NCI-H748 treated with DMSO at 0.1 percent for 48 hours (cell line): ENCODE data around the gene TP63.
"Not testable (repeated sequence)": the region's sequence is repeated elsewhere in the genome, so short reads cannot be mapped to it uniquely, and the experiment has no call there.

Experiments
- DNase-seq: peaks from one replicate; lab custom pipeline; 2025; lab: John Stamatoyannopoulos, UW

TP63 gene

GRCh38 chr3:189631373-189631408, at the start of gene TP63:
Gene TP63, plus strand, starts transcription at chr3:189631389. Its CDS starts 127 bp downstream, at chr3:189631516.
- DNase-seq: no peak

GRCh38 chr3:189582179-189582578, 49.0 kb upstream of the TP63 start:
- no peak for DNase-seq

GRCh38 chr3:189584645-189585044, 46.5 kb upstream of the TP63 start:
- DNase-seq: no peak

- no peak for DNase-seq
Observed at GRCh38 chr3:189586941-189587663, 44.1 kb upstream of the TP63 start.

GRCh38 chr3:189587664-189588040, 43.5 kb upstream of the TP63 start:
- no peak for DNase-seq

GRCh38 chr3:189588070-189588469, 43.1 kb upstream of the TP63 start:
- DNase-seq: no peak

- no peak for DNase-seq
Observed at GRCh38 chr3:189588475-189589178, 42.6 kb upstream of the TP63 start.

- DNase-seq: no peak
Observed at GRCh38 chr3:189589179-189589569, 42.0 kb upstream of the TP63 start.

GRCh38 chr3:189590223-189590622, 41.0 kb upstream of the TP63 start:
- DNase-seq: no peak

GRCh38 chr3:189593581-189593980, 37.6 kb upstream of the TP63 start:
- no peak for DNase-seq

GRCh38 chr3:189596078-189596979, 34.9 kb upstream of the TP63 start:
- not testable (repeated sequence) for DNase-seq

- DNase-seq: no peak
Observed at GRCh38 chr3:189597918-189598317, 33.3 kb upstream of the TP63 start.

GRCh38 chr3:189598530-189599225, 32.5 kb upstream of the TP63 start:
- DNase-seq: no peak

- DNase-seq: no peak
Observed at GRCh38 chr3:189602471-189602870, 28.7 kb upstream of the TP63 start.

GRCh38 chr3:189605717-189606116, 25.5 kb upstream of the TP63 start:
- DNase-seq: no peak

GRCh38 chr3:189606774-189607173, 24.4 kb upstream of the TP63 start:
- DNase-seq: no peak

GRCh38 chr3:189612641-189613040, 18.5 kb upstream of the TP63 start:
- not testable (repeated sequence) for DNase-seq

- DNase-seq: no peak
Observed at GRCh38 chr3:189613122-189613521, 18.1 kb upstream of the TP63 start.

- DNase-seq: no peak
Observed at GRCh38 chr3:189621948-189622603, 9.1 kb upstream of the TP63 start.

GRCh38 chr3:189622629-189623028, 8.6 kb upstream of the TP63 start:
- no peak for DNase-seq

GRCh38 chr3:189624130-189624529, 7.1 kb upstream of the TP63 start:
- DNase-seq: no peak

- DNase-seq: no peak
Observed at GRCh38 chr3:189625071-189625470, 6.1 kb upstream of the TP63 start.
